Endothelial cell of umbilical vein (primary cell): ENCODE results near the gene LRP11. TPM values are rescaled to one million over a fixed set of nuclear protein-coding genes. Genes with fewer than 3 reads are reported as not detected.
"Not testable (repeated sequence)": the region's sequence is repeated elsewhere in the genome, so short reads cannot be mapped to it uniquely, and the experiment has no call there.

ENCODE experiments used
- BruUV-seq: library from RNA; stranded (reverse); fragments of 400-500 nt; replicated peaks from 2 replicates; lab custom pipeline; 2021; lab: Mats Ljungman, UMichigan
- CTCF ChIA-PET: fragments of 300-600, 350-600 bp; sonication (Branson Sonifier 250); formaldehyde crosslinking; loops from one replicate; lab custom pipeline; 2021; ENCODE audit warnings: antibody characterized with exemption, inconsistent platforms; lab: Charles Lee
- POLR2A ChIA-PET: fragments of 300-600, 350-600 bp; sonication (Branson Sonifier 250); formaldehyde crosslinking; loops from one replicate; lab custom pipeline; 2021; ENCODE audit warnings: antibody characterized with exemption, inconsistent platforms; lab: Charles Lee
- DNase-seq: peaks from one replicate; pipeline ENCODE4 v3.0.0-alpha.2; 2011; ENCODE audit warnings: low read depth, low spot score
- FAIRE-seq: peaks from 2 replicates; lab custom pipeline; 2011; peaks lifted over from hg19 to GRCh38; lab: Jason Lieb, UNC
- H2AFZ ChIP-seq: 2 replicates; pipeline ENCODE4 v1.6.0; 2012; ENCODE audit warnings: low read depth, low read length, control low read depth, inconsistent platforms
- H3K27ac ChIP-seq: 2 replicates; pipeline ENCODE4 v1.5.1; 2011; ENCODE audit warnings: low read depth, mild to moderate bottlenecking, control low read depth, low read length, moderate library complexity; ENCODE audit not compliant: insufficient read depth
- H3K27me3 ChIP-seq, 2 experiments: 2 replicates each; pipeline versions ENCODE4 v1.6.0 to v1.6.1; 2011; ENCODE audit warnings: low read length in 2 of 2, mixed read lengths in 1 of 2; ENCODE audit not compliant: control insufficient read depth in 2 of 2, insufficient read depth in 2 of 2
- H3K36me3 ChIP-seq, 2 experiments: 2 replicates in 1 of 2; 3 replicates in 1 of 2; pipeline ENCODE4 v1.5.1; 2011; ENCODE audit warnings: low read length in 2 of 2, mild to moderate bottlenecking in 1 of 2, moderate library complexity in 1 of 2; ENCODE audit not compliant: control insufficient read depth in 2 of 2, insufficient read depth in 2 of 2; ENCODE audit errors: extremely low read depth in 1 of 2
- H3K4me1 ChIP-seq: 3 replicates; pipeline ENCODE4 v1.5.1; 2011; ENCODE audit warnings: mild to moderate bottlenecking, low read length; ENCODE audit not compliant: control insufficient read depth, insufficient read depth; ENCODE audit errors: extremely low read depth
- H3K4me2 ChIP-seq: 2 replicates; pipeline ENCODE4 v1.6.1; 2011; ENCODE audit warnings: low read length, control low read depth, mixed read lengths; ENCODE audit not compliant: insufficient read depth
- H3K4me3 ChIP-seq, 3 experiments: fragments of 200-600 bp in 1 of 3; sonication (generic), shearing (Covaris generic) in 1 of 3; replicated peaks in 1 of 3; 2 replicates each; pipeline ENCODE4 v1.5.1; 2011 to 2016; ENCODE audit warnings: control low read depth in 3 of 3, low read length in 3 of 3, mild to moderate bottlenecking in 2 of 3, inconsistent platforms in 1 of 3, low read depth in 1 of 3, moderate library complexity in 1 of 3; ENCODE audit not compliant: insufficient read depth in 1 of 3
- H3K79me2 ChIP-seq: 2 replicates; pipeline ENCODE4 v1.6.0; 2012; ENCODE audit warnings: low read length, inconsistent platforms; ENCODE audit not compliant: control insufficient read depth, insufficient read depth
- H3K9ac ChIP-seq: replicated peaks from 2 replicates; pipeline ENCODE3; 2011; ENCODE audit warnings: low read length, control low read depth; ENCODE audit not compliant: insufficient read depth; ENCODE audit errors: extremely low read depth
- H3K9me1 ChIP-seq: replicated peaks from 3 replicates; pipeline ENCODE4 v1.6.0; 2011; ENCODE audit warnings: mild to moderate bottlenecking, low read length; ENCODE audit not compliant: control insufficient read depth, insufficient read depth; ENCODE audit errors: extremely low read depth
- H3K9me3 ChIP-seq: replicated peaks from 2 replicates; pipeline ENCODE4 v1.5.1; 2012; ENCODE audit warnings: low read length, inconsistent platforms; ENCODE audit not compliant: control insufficient read depth, insufficient read depth
- H4K20me1 ChIP-seq: replicated peaks from 2 replicates; pipeline ENCODE3; 2011; ENCODE audit warnings: mild to moderate bottlenecking, low read length; ENCODE audit not compliant: control insufficient read depth, insufficient read depth; ENCODE audit errors: extremely low read depth
- CTCF ChIP-seq, 2 donors: IDR thresholded peaks; 1 replicate in 1 of 2; 2 replicates in 1 of 2; pipeline ENCODE4 v1.5.1; 2011; ENCODE audit warnings: low read length in 2 of 2, mild to moderate bottlenecking in 2 of 2, moderate library complexity in 2 of 2, control low read depth in 1 of 2, inconsistent platforms in 1 of 2, low read depth in 1 of 2; ENCODE audit not compliant: insufficient read depth in 1 of 2; ENCODE audit errors: extremely low read depth in 1 of 2
- EZH2 ChIP-seq: IDR thresholded peaks from 2 replicates; pipeline ENCODE4 v1.6.1; 2012; ENCODE audit warnings: borderline replicate concordance, low read depth, mild to moderate bottlenecking, moderate library complexity, low read length, inconsistent platforms; ENCODE audit not compliant: severe bottlenecking
- FOS ChIP-seq: IDR thresholded peaks from 2 replicates; pipeline ENCODE4 v1.6.1; 2011; ENCODE audit warnings: mild to moderate bottlenecking, low read length, moderate library complexity, borderline replicate concordance; ENCODE audit not compliant: insufficient read depth
- GATA2 ChIP-seq: IDR thresholded peaks from 2 replicates; pipeline ENCODE4 v1.7.0; 2011; ENCODE audit warnings: low read depth, mild to moderate bottlenecking, moderate library complexity, mixed read lengths, low read length; ENCODE audit not compliant: insufficient read length, insufficient read depth
- JUN ChIP-seq: IDR thresholded peaks from 2 replicates; pipeline ENCODE4 v1.6.1; 2011; ENCODE audit warnings: borderline replicate concordance, low read depth; ENCODE audit not compliant: insufficient read length, insufficient read depth
- MYC ChIP-seq: IDR thresholded peaks from one replicate; pipeline ENCODE4 v1.6.1; 2011; ENCODE audit warnings: mild to moderate bottlenecking, low read depth, low read length
- POLR2A ChIP-seq: IDR thresholded peaks from 2 replicates; pipeline ENCODE4 v1.6.1; 2012; ENCODE audit warnings: low read depth, mild to moderate bottlenecking, control low read depth, low read length
- POLR2AphosphoS5 ChIP-seq: IDR thresholded peaks from 2 replicates; pipeline ENCODE4 v1.6.1; 2012; ENCODE audit warnings: low read depth, mild to moderate bottlenecking, control low read depth, low read length, moderate library complexity; ENCODE audit not compliant: insufficient read depth
- dilution Hi-C: fragments of 300-500 bp; cut with MboI; formaldehyde crosslinking; loops from one replicate; pipeline ENCODE4 v1.15.0; 2019; ENCODE audit warnings: low sequenced_read_pairs; ENCODE audit not compliant: extremely low pct_ligation_motif_present
- intact Hi-C: fragments of 100-400 bp; cut with micrococcal nuclease; formaldehyde crosslinking; loops from one replicate; pipeline ENCODE4 v1.10.0; 2022
- polyA plus RNA-seq, 4 experiments: library from polyadenylated mRNA; depleted of rRNA in 3 of 4; stranded (reverse) in 3 of 4; unstranded in 1 of 4; fragments of >200 nt; gene quantifications; 2 replicates each; pipeline versions ENCODE4 v1.2.1 to v1.2.3, GENCODE V29; 2011 to 2012; ENCODE audit warnings: missing spikeins in 1 of 4
- total RNA-seq: library from RNA; stranded (reverse); gene quantifications from 2 replicates; pipeline ENCODE4 v1.2.3, GENCODE V29; 2021
- TF ChIP-seq, protein P1 (sequence below): IDR thresholded peaks from 2 replicates; pipeline ENCODE4 v1.6.1; 2011; ENCODE audit not compliant: insufficient read depth, insufficient read length

Gene LRP11
- total and polyA plus RNA-seq, 2 donors (not counting 3 experiments of a cell fraction or from before 2014, with no cell fraction given) = 23.1 to 59.1 TPM

- H3K36me3 ChIP-seq = peaks cover 0 to 3% of the 10 kb centered on the region in 2 experiments
- no peak overlapping the region for H3K4me3 ChIP-seq
- no TSS peak for BruUV-seq
- no peak overlapping the region for H3K27ac ChIP-seq
- FAIRE-seq (no peak), DNase-seq (no peak)
- ChIA-PET POLR2A (no interaction called here), CTCF (no interaction called here)
- H3K9ac ChIP-seq = no peak overlapping the region
- no peaks in the 10 kb centered on the region for H4K20me1 ChIP-seq
- intact Hi-C loops = no loop called here
- H3K4me1 ChIP-seq = peaks cover 15% of the 10 kb centered on the region
- no peak for TF ChIP-seq POLR2A
- TF ChIP-seq, protein P1, sequence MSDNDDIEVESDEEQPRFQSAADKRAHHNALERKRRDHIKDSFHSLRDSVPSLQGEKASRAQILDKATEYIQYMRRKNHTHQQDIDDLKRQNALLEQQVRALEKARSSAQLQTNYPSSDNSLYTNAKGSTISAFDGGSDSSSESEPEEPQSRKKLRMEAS = no peak
- TF ChIP-seq POLR2AphosphoS5 = no peak
- no peak for TF ChIP-seq GATA2
- no peak for TF ChIP-seq EZH2
- no peak for TF ChIP-seq FOS
- no peak for TF ChIP-seq MYC
- TF ChIP-seq CTCF (IDR thresholded peaks at IDR 0.05; ENCODE audit: extremely low read depth in 1 of 2, insufficient read depth in 1 of 2, low read depth in 1 of 2, low read length in 2 of 2) = no peak
- TF ChIP-seq JUN = no peak
- H3K9me1 ChIP-seq = no peaks in the 10 kb centered on the region
- H3K4me2 ChIP-seq = no peak overlapping the region
- no peaks in the 10 kb centered on the region for H3K27me3 ChIP-seq
- no peak overlapping the region for H2AFZ ChIP-seq
- no peaks in the 10 kb centered on the region for H3K9me3 ChIP-seq
- dilution Hi-C loops = no loop called here
- H3K79me2 ChIP-seq = no peaks in the 10 kb centered on the region
Observed at GRCh38 chr6:149844480-149844879, 19.7 kb downstream of the LRP11 start.

GRCh38 chr6:149844036-149844435 is 20.1 kb downstream of the LRP11 start:
- H3K9ac ChIP-seq, H2AFZ ChIP-seq, POLR2A ChIA-PET, H3K27me3 ChIP-seq, H3K9me1 ChIP-seq, H3K4me2 ChIP-seq, H4K20me1 ChIP-seq, BruUV-seq, H3K27ac ChIP-seq, H3K36me3 ChIP-seq, DNase-seq, dilution Hi-C loops, FAIRE-seq, H3K79me2 ChIP-seq, H3K9me3 ChIP-seq, intact Hi-C loops, H3K4me3 ChIP-seq: not testable (repeated sequence)
- CTCF ChIA-PET = interaction anchor here (1.0 kb wide), 1 partner anchor 172 kb away, joined by 3 read pairs; no protein-coding TSS in a partner anchor
- peaks cover 15% of the 10 kb centered on the region for H3K4me1 ChIP-seq
